Gastrocnemius medialis (tissue), 4 donors: ENCODE measurements around the gene CD300LG. TPM values are rescaled to one million over a fixed set of nuclear protein-coding genes. Genes with fewer than 3 reads are reported as not detected.

Experiments
- ATAC-seq, 2 donors: fragments of 150-250 bp; one replicate each; pipeline ENCODE4 v1.9.1; 2016
- DNase-seq, 2 donors: peaks; one replicate each; pipeline ENCODE4 v3.0.0-alpha.2; 2019
- H3K27ac ChIP-seq, 4 donors: fragments of 200-600 bp; sonication (generic); 1 replicate in 1 of 4; 2 replicates in 3 of 4; pipeline ENCODE4 v1.5.1; 2016 to 2018; ENCODE audit warnings: mild to moderate bottlenecking in 2 of 4, moderate library complexity in 1 of 4
- H3K27me3 ChIP-seq, 3 donors: fragments of 200-600 bp; sonication (generic) in 2 of 3; 1 replicate in 1 of 3; 2 replicates in 2 of 3; pipeline versions ENCODE4 v1.5.1 to v1.6.0; 2016 to 2019; ENCODE audit warnings: mild to moderate bottlenecking in 1 of 3, moderate library complexity in 1 of 3
- H3K36me3 ChIP-seq, 2 donors: fragments of 200-600 bp; sonication (generic) in 1 of 2; one replicate each; pipeline ENCODE4 v1.5.1; 2017 to 2018
- H3K4me1 ChIP-seq, 2 donors: fragments of 200-600 bp; sonication (generic) in 1 of 2; one replicate each; pipeline ENCODE4 v1.5.1; 2016 to 2017; ENCODE audit warnings: mild to moderate bottlenecking in 2 of 2
- H3K4me3 ChIP-seq, 4 donors: fragments of 200-600 bp; sonication (generic) in 3 of 4; 1 replicate in 1 of 4; 2 replicates in 3 of 4; pipeline ENCODE4 v1.5.1; 2016 to 2019; ENCODE audit warnings: mild to moderate bottlenecking in 2 of 4
- H3K9me3 ChIP-seq, 3 donors: fragments of 200-600 bp; sonication (generic) in 2 of 3; 1 replicate in 1 of 3; 2 replicates in 2 of 3; pipeline ENCODE4 v1.5.1; 2016 to 2019
- CTCF ChIP-seq, 5 experiments: fragments of 450-650 bp in 3 of 5; fragments of 200-600 bp in 2 of 5; sonication (generic) in 2 of 5; IDR thresholded peaks in 4 of 5; conservative IDR thresholded peaks in 1 of 5; 1 replicate in 4 of 5; 2 replicates in 1 of 5; pipeline ENCODE4 v1.5.1; 2016 to 2019; ENCODE audit warnings: antibody characterized with exemption in 5 of 5, mild to moderate bottlenecking in 3 of 5, moderate library complexity in 3 of 5
- POLR2A ChIP-seq, 2 donors: fragments of 450-650 bp; IDR thresholded peaks; one replicate each; pipeline ENCODE4 v1.6.1; 2017; ENCODE audit warnings: antibody characterized with exemption in 2 of 2, mild to moderate bottlenecking in 2 of 2, moderate library complexity in 2 of 2
- in situ Hi-C, 4 donors: fragments of 200-750 bp; cut with MboI; loops; one replicate each; pipeline versions ENCODE4 v1.15.0 to v1.8.0; 2017; ENCODE audit warnings: low sequenced_read_pairs in 4 of 4
- intact Hi-C: fragments of 100-400 bp; cut with DNase I; formaldehyde crosslinking; loops from one replicate; pipeline ENCODE4 v1.15.1; 2023; ENCODE audit warnings: low total_unique reads
- total RNA-seq, 4 donors: library from RNA; depleted of rRNA; stranded (reverse); fragments of >200 nt; gene quantifications; one replicate each; pipeline versions ENCODE4 v1.1.0 to v1.2.3, GENCODE V29; 2016

The CD300LG gene
- total RNA-seq, 4 donors from 2014 or later, result 18.4 to 28.2 (median 20.8) TPM

GRCh38 chr17:43814714-43815113 lies 32.3 kb upstream of the CD300LG start:
- intact Hi-C loops, result no loop called here
- ATAC-seq (no peak), DNase-seq (no peak)
- Histone ChIP-seq H3K27me3 (no peaks in the 10 kb centered on the region), H3K27ac (no peak overlapping the region), H3K4me1 (no peaks in the 10 kb centered on the region), H3K36me3 (no peaks in the 10 kb centered on the region), H3K9me3 (no peaks in the 10 kb centered on the region), H3K4me3 (no peak overlapping the region)
- TF ChIP-seq CTCF (IDR thresholded peaks at IDR 0.05 in 4 of 5, conservative IDR thresholded peaks at IDR 0.05 in 1 of 5) (no peak), POLR2A (IDR thresholded peaks at IDR 0.05) (no peak)
- in situ Hi-C loops, result no loop called here

GRCh38 chr17:43816336-43817320 lies 30.3 kb upstream of the CD300LG start:
- no peaks in the 10 kb centered on the region for H3K36me3 ChIP-seq
- TF ChIP-seq CTCF (IDR thresholded peaks at IDR 0.05 in 4 of 5, conservative IDR thresholded peaks at IDR 0.05 in 1 of 5), result no peak
- TF ChIP-seq POLR2A (IDR thresholded peaks at IDR 0.05), result no peak
- in situ Hi-C loops, result no loop called here
- H3K27me3 ChIP-seq, result no peaks in the 10 kb centered on the region
- ATAC-seq (no peak), DNase-seq (no peak)
- no peak overlapping the region for H3K4me3 ChIP-seq
- intact Hi-C loops, result no loop called here
- no peaks in the 10 kb centered on the region for H3K4me1 ChIP-seq
- H3K27ac ChIP-seq, result no peak overlapping the region
- H3K9me3 ChIP-seq, result no peaks in the 10 kb centered on the region

- no peaks in the 10 kb centered on the region for H3K4me1 ChIP-seq
- H3K4me3 ChIP-seq, result no peak overlapping the region
- no peaks in the 10 kb centered on the region for H3K27me3 ChIP-seq
- DNase-seq (no peak), ATAC-seq (no peak)
- H3K36me3 ChIP-seq, result no peaks in the 10 kb centered on the region
- in situ Hi-C loops (no loop called here), intact Hi-C loops (no loop called here)
- TF ChIP-seq POLR2A (IDR thresholded peaks at IDR 0.05) (no peak), CTCF (IDR thresholded peaks at IDR 0.05 in 4 of 5, conservative IDR thresholded peaks at IDR 0.05 in 1 of 5) (no peak)
- H3K9me3 ChIP-seq, result no peaks in the 10 kb centered on the region
- no peak overlapping the region for H3K27ac ChIP-seq
Measured at GRCh38 chr17:43817826-43818225, 29.1 kb upstream of the CD300LG start.

- H3K36me3 ChIP-seq, result no peaks in the 10 kb centered on the region
- H3K9me3 ChIP-seq, result no peaks in the 10 kb centered on the region
- H3K27ac ChIP-seq, result no peak overlapping the region
- H3K27me3 ChIP-seq, result no peaks in the 10 kb centered on the region
- H3K4me3 ChIP-seq, result no peak overlapping the region
- TF ChIP-seq CTCF (IDR thresholded peaks at IDR 0.05 in 4 of 5, conservative IDR thresholded peaks at IDR 0.05 in 1 of 5) (no peak), POLR2A (IDR thresholded peaks at IDR 0.05) (no peak)
- no peak for ATAC-seq
- no peak for DNase-seq
- no peaks in the 10 kb centered on the region for H3K4me1 ChIP-seq
- in situ Hi-C loops (no loop called here), intact Hi-C loops (no loop called here)
Measured at GRCh38 chr17:43818966-43819365, 28.0 kb upstream of the CD300LG start.
